ENCODE results near the gene CCNG2. TPM values are rescaled to one million over a fixed set of nuclear protein-coding genes. Genes with fewer than 3 reads are reported as not detected.

Gene CCNG2
- total and polyA plus RNA-seq, 9 of the 15 experiments (the other 6 are each of a cell fraction or from before 2014, with no cell fraction given): 0.49 to 6.6 (median 2.9) TPM

DNA sequence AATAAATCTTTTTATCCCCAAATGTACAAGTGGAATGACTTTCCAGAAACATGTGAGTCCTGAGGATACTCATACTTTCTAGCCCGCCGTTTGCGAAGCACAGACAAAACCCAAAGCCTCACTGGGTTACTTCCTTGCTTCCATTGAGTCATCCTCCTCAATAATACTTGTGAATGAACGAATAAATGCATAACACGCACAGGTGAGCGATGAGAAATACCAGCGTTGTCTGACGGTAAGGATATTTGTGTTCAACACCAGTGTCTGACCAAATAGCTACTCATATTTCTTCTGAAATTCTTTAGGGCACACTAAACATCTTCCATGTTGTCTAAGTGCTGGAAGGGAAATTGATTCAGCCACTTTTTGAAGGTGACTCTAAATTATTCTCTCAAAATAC lies 36.0 kb downstream of the CCNG2 start:
- no peaks in the 10 kb centered on the region for H3K9me1 ChIP-seq (ENCODE audit: control insufficient read depth, insufficient read depth, low read length)
- 0 out of 2 replicates have a peak overlapping the region, but pooled peaks have one; percentile 3 for H3K4me2 ChIP-seq (ENCODE audit: insufficient read depth, low read length)
- H4K20me1 ChIP-seq (replicated peaks; ENCODE audit: control insufficient read depth, insufficient read depth, low read length): no peaks in the 10 kb centered on the region
- H3K9ac ChIP-seq (ENCODE audit: insufficient read depth in 1 of 2, low read depth in 2 of 2, low read length in 2 of 2): no peak overlapping the region
- in situ Hi-C loops (cut with MboI) (no loop called here), intact Hi-C loops (cut with micrococcal nuclease) (no loop called here)
- FAIRE-seq: no peak
- H2AFZ ChIP-seq (ENCODE audit: low read depth, low read length): no peak overlapping the region
- WGBS (ENCODE audit: insufficient coverage, low coverage, missing lambda C conversion rate): 24% methylated on average over 8 of the region's 8 CpGs
- no peaks in the 10 kb centered on the region for H3K36me3 ChIP-seq (ENCODE audit: control insufficient read depth, insufficient read depth, low read length)
- H3K79me2 ChIP-seq (ENCODE audit: control insufficient read depth, insufficient read depth, low read length): no peaks in the 10 kb centered on the region
- CTCF ChIA-PET (ENCODE audit: low intra/inter-chr PET ratio): no interaction called here
- BruUV-seq (replicated peaks): no TSS peak
- ATAC-seq: no peak
- H3K9me3 ChIP-seq (replicated peaks; ENCODE audit: control insufficient read depth, insufficient read depth, low read depth, low read length): no peaks in the 10 kb centered on the region
- POLR2A ChIA-PET: no interaction called here
- no peak overlapping the region for H3K27ac ChIP-seq (ENCODE audit: extremely low read depth, low read depth, low read length)
- no peak for DNase-seq (ENCODE audit: extremely low read depth in 1 of 4, low spot score in 3 of 4)
- TF ChIP-seq SRSF3 (IDR thresholded peaks at IDR 0.05; ENCODE audit: insufficient read depth, low read length): no peak
- no peak for TF ChIP-seq HDAC3 (IDR thresholded peaks at IDR 0.05; ENCODE audit: borderline replicate concordance, partially characterized antibody)
- TF ChIP-seq, protein P1, sequence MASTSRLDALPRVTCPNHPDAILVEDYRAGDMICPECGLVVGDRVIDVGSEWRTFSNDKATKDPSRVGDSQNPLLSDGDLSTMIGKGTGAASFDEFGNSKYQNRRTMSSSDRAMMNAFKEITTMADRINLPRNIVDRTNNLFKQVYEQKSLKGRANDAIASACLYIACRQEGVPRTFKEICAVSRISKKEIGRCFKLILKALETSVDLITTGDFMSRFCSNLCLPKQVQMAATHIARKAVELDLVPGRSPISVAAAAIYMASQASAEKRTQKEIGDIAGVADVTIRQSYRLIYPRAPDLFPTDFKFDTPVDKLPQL (IDR thresholded peaks at IDR 0.05; ENCODE audit: extremely low read depth, insufficient read length): no peak
- TF ChIP-seq ZSCAN29 (IDR thresholded peaks at IDR 0.05): no peak
- TF ChIP-seq, protein P2, sequence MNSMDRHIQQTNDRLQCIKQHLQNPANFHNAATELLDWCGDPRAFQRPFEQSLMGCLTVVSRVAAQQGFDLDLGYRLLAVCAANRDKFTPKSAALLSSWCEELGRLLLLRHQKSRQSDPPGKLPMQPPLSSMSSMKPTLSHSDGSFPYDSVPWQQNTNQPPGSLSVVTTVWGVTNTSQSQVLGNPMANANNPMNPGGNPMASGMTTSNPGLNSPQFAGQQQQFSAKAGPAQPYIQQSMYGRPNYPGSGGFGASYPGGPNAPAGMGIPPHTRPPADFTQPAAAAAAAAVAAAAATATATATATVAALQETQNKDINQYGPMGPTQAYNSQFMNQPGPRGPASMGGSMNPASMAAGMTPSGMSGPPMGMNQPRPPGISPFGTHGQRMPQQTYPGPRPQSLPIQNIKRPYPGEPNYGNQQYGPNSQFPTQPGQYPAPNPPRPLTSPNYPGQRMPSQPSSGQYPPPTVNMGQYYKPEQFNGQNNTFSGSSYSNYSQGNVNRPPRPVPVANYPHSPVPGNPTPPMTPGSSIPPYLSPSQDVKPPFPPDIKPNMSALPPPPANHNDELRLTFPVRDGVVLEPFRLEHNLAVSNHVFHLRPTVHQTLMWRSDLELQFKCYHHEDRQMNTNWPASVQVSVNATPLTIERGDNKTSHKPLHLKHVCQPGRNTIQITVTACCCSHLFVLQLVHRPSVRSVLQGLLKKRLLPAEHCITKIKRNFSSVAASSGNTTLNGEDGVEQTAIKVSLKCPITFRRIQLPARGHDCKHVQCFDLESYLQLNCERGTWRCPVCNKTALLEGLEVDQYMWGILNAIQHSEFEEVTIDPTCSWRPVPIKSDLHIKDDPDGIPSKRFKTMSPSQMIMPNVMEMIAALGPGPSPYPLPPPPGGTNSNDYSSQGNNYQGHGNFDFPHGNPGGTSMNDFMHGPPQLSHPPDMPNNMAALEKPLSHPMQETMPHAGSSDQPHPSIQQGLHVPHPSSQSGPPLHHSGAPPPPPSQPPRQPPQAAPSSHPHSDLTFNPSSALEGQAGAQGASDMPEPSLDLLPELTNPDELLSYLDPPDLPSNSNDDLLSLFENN (IDR thresholded peaks at IDR 0.05; ENCODE audit: low read depth in 2 of 2, low read length in 2 of 2): no peak
- TF ChIP-seq NFXL1 (CRISPR knock-in tag; IDR thresholded peaks at IDR 0.05): no peak
- no peak for TF ChIP-seq FOXA3 (CRISPR knock-in tag; conservative IDR thresholded peaks at IDR 0.05 in 1 of 2, IDR thresholded peaks at IDR 0.05 in 1 of 2)
- no peak for TF ChIP-seq U2AF2 (optimal IDR thresholded peaks at IDR 0.05; ENCODE audit: low read depth, low read length)
- no peaks in the 10 kb centered on the region for H3K4me1 ChIP-seq (replicated peaks in 1 of 2; ENCODE audit: control insufficient read depth in 2 of 2, insufficient read depth in 2 of 2, low read length in 2 of 2)
- H3K27me3 ChIP-seq (ENCODE audit: control insufficient read depth in 2 of 2, insufficient read depth in 2 of 2, low read length in 2 of 2): peaks cover 13 to 39% of the 10 kb centered on the region in 2 experiments; a peak in 4 of 5 replicates
- no peak overlapping the region for H3K4me3 ChIP-seq
